ENCODE data around the gene RILPL1. TPM values are rescaled to one million over a fixed set of nuclear protein-coding genes. Genes with fewer than 3 reads are reported as not detected.

RILPL1 gene
- total RNA-seq, 2 donors from 2014 or later, result 91.7 to 98.0 TPM

Small RNA genes within 50 kb of the gene (microRNA-seq; reads per million reads assigned to microRNA genes)
- gene MIR3908, result 0 reads per million in 2 donors

Other genes with a start within 250 kb of the RILPL1 start
- gene SBNO1, start 168.9 kb downstream of the RILPL1 start, total RNA-seq, result 10 to 100 TPM; 25.9 to 26.1 TPM
- 10 to 100 TPM; 17.6 to 22.9 TPM for gene KMT5A, start 149.6 kb downstream of the RILPL1 start, total RNA-seq
- gene RILPL2, start 97.0 kb downstream of the RILPL1 start, total RNA-seq, result 1 to 10 TPM; 3.1 to 3.7 TPM
- gene SNRNP35, start 75.6 kb downstream of the RILPL1 start, total RNA-seq, result 10 to 100 TPM; 20.1 to 22.3 TPM
- gene TMED2, start 50.8 kb upstream of the RILPL1 start, total RNA-seq, result 100 to 1,000 TPM; 176 to 248 TPM
- gene DDX55, start 68.4 kb upstream of the RILPL1 start, total RNA-seq, result 1 to 10 TPM; 8.1 to 8.5 TPM
- 10 to 100 TPM; 27.9 to 29.3 TPM for gene EIF2B1, start 100.0 kb upstream of the RILPL1 start, total RNA-seq
- 10 to 100 TPM; 11.7 to 16.5 TPM for gene GTF2H3, start 100.1 kb upstream of the RILPL1 start, total RNA-seq
- 1 to 10 TPM; 3.7 to 4.8 TPM for gene TCTN2, start 137.4 kb upstream of the RILPL1 start, total RNA-seq
- gene ATP6V0A2, start 178.6 kb upstream of the RILPL1 start, total RNA-seq, result 10 to 100 TPM; 14.6 to 20.5 TPM
- under 1 TPM; 0.03 to 0.29 TPM for gene DNAH10, start 228.6 kb upstream of the RILPL1 start, total RNA-seq